Omental fat pad (tissue), 4 donors: ENCODE data around the gene STAT5B. TPM values are rescaled to one million over a fixed set of nuclear protein-coding genes. Genes with fewer than 3 reads are reported as not detected.
A peak's percentile ranks its signal among the peaks of the same experiment; 100 is the strongest.

Experiments used
- ATAC-seq: fragments of 150-250 bp; one replicate; pipeline ENCODE4 v1.9.1; 2016; ENCODE audit warnings: mild to moderate bottlenecking, moderate library complexity; ENCODE audit not compliant: low FRiP score
- DNase-seq: peaks from one replicate; pipeline ENCODE4 v3.0.0-alpha.2; 2019; ENCODE audit warnings: low spot score
- total RNA-seq, 4 donors: library from RNA; depleted of rRNA; stranded (reverse); fragments of >200 nt; gene quantifications; one replicate each; pipeline ENCODE4 v1.1.0, GENCODE V29; 2016
- TF ChIP-seq, protein P1 (sequence below), 3 donors: fragments of 450-650 bp; IDR thresholded peaks; one replicate each; pipeline ENCODE4 v1.5.1; 2016 to 2017; ENCODE audit warnings: antibody characterized with exemption in 3 of 3, mild to moderate bottlenecking in 3 of 3, moderate library complexity in 2 of 3

STAT5B gene
- total RNA-seq, 4 donors from 2014 or later = 66.6 to 130 (median 111) TPM

DNA sequence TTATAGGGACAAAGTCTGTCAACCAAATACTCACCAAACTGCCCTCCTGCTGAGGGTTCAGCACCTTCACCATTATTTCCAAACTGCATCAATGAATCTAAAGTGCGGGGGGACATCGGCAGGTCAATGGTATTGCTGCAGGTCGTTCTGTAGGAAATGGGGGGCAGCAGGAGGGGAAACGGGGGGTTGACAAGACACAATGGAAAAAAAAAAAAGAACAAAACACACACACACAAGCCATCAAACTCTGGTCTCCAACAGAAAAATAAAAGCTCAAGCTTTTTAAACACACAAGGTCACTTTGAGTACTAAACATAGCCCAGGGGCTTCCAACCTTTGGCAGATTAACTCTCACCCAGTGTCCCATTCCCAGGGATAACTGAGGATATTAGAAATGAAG, 40.6 kb upstream of the STAT5B start:
- DNase-seq (no peak), ATAC-seq (no peak)
- TF ChIP-seq, protein P1, sequence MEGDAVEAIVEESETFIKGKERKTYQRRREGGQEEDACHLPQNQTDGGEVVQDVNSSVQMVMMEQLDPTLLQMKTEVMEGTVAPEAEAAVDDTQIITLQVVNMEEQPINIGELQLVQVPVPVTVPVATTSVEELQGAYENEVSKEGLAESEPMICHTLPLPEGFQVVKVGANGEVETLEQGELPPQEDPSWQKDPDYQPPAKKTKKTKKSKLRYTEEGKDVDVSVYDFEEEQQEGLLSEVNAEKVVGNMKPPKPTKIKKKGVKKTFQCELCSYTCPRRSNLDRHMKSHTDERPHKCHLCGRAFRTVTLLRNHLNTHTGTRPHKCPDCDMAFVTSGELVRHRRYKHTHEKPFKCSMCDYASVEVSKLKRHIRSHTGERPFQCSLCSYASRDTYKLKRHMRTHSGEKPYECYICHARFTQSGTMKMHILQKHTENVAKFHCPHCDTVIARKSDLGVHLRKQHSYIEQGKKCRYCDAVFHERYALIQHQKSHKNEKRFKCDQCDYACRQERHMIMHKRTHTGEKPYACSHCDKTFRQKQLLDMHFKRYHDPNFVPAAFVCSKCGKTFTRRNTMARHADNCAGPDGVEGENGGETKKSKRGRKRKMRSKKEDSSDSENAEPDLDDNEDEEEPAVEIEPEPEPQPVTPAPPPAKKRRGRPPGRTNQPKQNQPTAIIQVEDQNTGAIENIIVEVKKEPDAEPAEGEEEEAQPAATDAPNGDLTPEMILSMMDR (IDR thresholded peaks at IDR 0.05) = no peak

DNA sequence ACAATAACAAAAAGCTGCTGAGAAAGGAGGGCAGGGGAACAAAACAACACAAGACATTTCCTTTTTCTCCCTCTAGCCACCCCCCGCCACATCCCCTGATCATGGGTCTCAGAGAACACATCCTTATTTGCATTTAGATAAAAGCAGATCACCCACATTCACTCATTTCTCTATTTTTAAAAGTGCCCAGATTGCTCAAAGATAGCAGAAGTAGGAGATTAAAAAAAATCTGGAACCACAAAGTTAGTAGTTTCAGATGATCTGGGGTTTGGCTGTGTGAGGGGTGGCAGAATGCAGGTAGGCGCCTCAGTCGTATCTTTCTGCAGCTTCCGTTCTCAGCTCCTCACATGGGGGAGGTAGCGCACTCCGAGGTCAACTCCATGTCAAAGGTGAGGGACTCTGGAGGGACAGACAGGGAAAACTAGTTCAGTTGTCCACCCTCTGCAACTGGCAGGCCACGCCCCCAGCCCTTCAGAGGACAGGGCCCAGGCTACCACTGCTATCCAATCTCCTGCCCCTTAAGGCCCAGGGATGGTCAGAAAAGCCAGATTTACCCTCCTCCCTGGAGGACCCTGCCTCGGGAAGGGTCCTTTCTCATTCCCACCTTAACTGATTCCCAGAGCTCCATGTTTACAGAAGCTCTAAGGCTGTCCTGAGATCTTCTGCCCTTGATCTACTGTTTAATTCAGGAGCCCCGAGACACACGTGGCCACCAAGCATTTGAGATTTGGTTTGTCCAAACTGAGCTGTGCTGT, 39.4 kb upstream of the STAT5B start:
- ATAC-seq = no peak
- TF ChIP-seq, protein P1 (IDR thresholded peaks at IDR 0.05) = no peak
- no peak for DNase-seq

DNA sequence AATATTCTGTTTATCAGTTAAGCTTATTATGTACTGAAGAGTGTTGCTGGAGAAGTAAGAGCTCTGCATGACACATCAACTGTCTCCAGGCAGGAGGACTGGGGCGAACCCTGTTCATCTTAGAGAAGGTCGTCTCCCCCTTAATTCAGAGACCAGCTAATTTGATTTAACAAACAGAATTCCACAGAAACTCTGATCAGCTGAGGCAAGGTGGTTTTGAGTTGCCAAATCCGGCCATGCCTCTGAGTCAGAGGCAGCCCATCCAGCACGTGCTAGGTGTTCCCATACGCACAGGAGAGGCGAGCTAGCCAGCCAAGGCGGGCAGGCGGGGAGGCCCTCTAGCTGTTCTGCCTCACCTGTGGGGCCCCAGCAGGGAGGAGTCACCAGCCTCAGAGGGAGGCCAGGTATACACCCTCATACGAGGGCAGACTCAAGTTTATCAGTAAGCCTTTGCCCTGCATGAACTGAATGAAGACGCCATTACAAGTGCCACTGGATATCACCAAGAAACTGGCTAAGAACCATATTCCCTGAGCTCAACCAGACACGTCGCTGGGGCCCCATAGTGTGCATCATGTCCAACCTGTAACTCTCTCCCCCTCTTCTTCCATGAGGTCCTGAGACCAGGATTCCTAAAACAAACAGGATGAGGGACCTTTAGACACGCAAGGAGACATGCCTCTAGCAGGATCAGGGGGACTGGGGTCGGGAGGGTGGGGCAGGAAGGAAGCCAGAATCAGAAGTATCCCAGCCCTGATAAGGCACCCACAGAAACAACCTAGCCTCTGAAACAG, 37.8 kb upstream of the STAT5B start:
- DNase-seq (no peak), ATAC-seq (no peak)
- TF ChIP-seq, protein P1 (IDR thresholded peaks at IDR 0.05) = no peak

DNA sequence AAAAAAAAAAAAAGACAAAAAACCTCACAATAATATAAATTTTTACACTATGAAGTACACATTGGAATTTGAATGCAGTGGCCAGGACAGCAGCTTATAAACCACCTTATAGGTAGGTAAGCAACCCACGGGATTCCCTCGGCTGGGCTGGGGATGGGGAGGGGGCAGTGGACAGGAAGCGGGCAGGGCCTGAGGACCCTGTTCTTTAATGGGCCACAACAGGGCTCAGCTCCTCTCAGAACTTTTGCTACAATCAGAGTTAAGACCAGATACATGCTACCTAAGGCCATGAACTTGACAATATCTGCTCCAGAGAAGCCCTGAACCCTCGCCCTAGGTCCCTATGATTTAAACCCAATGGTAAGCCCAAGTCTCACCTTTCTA, 37.2 kb upstream of the STAT5B start:
- TF ChIP-seq, protein P1 (IDR thresholded peaks at IDR 0.05) = no peak
- no peak for ATAC-seq
- no peak for DNase-seq

DNA sequence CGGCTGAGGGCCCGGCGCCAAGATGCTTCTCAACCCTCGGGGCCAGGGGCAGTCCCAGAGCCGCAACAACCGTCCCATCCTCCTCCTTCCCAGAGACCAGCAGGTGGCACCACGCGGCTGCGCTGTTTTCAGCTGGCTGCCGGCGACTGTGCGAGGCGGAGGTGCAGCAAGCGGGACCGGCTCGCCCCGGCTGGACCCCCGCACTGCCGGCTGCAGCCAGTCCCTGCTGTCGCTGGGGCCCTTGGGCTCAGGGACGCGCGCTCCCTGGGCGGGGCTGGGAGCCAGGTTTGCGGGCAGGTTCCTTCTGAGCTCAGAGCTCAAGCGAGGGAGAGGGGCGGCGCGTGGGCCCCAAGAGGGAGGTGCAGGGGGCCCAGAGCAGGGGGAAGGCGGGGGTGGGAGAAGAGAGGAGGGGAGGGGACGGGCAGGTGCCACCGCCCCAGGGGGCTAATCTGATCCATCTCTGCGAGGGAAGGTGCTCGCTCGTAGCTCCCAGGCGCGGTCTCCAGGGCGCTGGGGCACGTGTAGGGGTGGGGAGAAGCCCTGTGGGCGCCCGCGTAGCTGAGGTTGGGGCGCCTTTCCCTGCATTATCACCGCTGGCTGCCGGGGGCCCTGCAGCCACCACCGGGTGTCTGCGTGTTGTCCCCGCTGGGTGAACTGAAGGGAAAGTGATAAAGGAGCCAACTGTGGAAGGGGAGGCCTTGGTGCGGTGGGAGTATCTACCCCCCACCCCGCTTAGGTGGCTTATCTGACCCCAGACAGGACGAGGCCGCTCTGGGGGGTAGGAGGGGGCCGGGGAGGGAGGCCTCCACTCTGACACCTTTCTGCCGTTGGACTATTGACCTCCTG, 36.3 kb upstream of the STAT5B start:
- TF ChIP-seq, protein P1 (IDR thresholded peaks at IDR 0.05) = no peak
- ATAC-seq (peak; percentile 59), DNase-seq (no peak)

DNA sequence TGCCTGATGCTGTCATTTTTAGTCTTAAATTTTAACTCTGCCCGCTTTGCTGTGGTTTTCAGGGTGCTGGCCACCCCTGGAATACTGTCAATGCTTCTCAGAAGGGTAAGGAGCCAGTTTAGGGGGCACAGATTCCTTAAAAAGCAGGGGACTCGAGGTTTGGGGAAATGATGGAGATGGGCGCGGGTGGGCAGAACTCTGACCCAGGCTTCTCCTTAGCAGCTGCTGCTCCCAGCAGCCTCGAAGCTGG, 35.8 kb upstream of the STAT5B start:
- DNase-seq (no peak), ATAC-seq (no peak)
- TF ChIP-seq, protein P1 (IDR thresholded peaks at IDR 0.05) = no peak
